Liver (tissue), 9 donors: ENCODE data around the gene NDFIP1. TPM values are rescaled to one million over a fixed set of nuclear protein-coding genes. Genes with fewer than 3 reads are reported as not detected.

Experiments
- DNase-seq: peaks from one replicate; pipeline ENCODE4 v3.0.0-alpha.2; 2017; ENCODE audit warnings: low spot score
- H3K27ac ChIP-seq, 2 donors: one replicate each; pipeline ENCODE4 v1.7.0; 2013; ENCODE audit warnings: inconsistent platforms in 2 of 2, low read length in 2 of 2, control low read depth in 1 of 2, low read depth in 1 of 2, mild to moderate bottlenecking in 1 of 2
- H3K27me3 ChIP-seq, 4 donors: one replicate each; pipeline versions ENCODE4 v1.6.1 to v1.7.0; 2013; ENCODE audit warnings: low read length in 3 of 4, inconsistent platforms in 1 of 4, mild to moderate bottlenecking in 1 of 4, moderate library complexity in 1 of 4; ENCODE audit not compliant: control insufficient read depth in 4 of 4, insufficient read depth in 4 of 4
- H3K36me3 ChIP-seq, 4 donors: one replicate each; pipeline versions ENCODE4 v1.6.1 to v1.7.0; 2013; ENCODE audit warnings: low read length in 3 of 4, mild to moderate bottlenecking in 3 of 4, low read depth in 1 of 4, moderate library complexity in 1 of 4; ENCODE audit not compliant: control insufficient read depth in 4 of 4, insufficient read depth in 3 of 4
- H3K4me1 ChIP-seq, 4 donors: one replicate each; pipeline versions ENCODE4 v1.6.1 to v1.7.0; 2013; ENCODE audit warnings: low read length in 3 of 4, mild to moderate bottlenecking in 3 of 4, moderate library complexity in 1 of 4; ENCODE audit not compliant: control insufficient read depth in 4 of 4, insufficient read depth in 4 of 4
- H3K4me3 ChIP-seq, 3 donors: one replicate each; pipeline versions ENCODE4 v1.6.1 to v1.7.0; 2013; ENCODE audit warnings: low read length in 3 of 3, control low read depth in 1 of 3, low read depth in 1 of 3, mild to moderate bottlenecking in 1 of 3
- H3K9ac ChIP-seq, 2 donors: one replicate each; pipeline ENCODE4 v1.7.0; 2013; ENCODE audit warnings: low read length in 2 of 2, mild to moderate bottlenecking in 2 of 2, moderate library complexity in 2 of 2, control low read depth in 1 of 2, low read depth in 1 of 2
- H3K9me3 ChIP-seq, 4 donors: one replicate each; pipeline versions ENCODE4 v1.6.1 to v1.7.0; 2013; ENCODE audit warnings: low read length in 3 of 4; ENCODE audit not compliant: control insufficient read depth in 4 of 4
- ATF3 ChIP-seq: IDR thresholded peaks from 2 replicates; pipeline ENCODE4 v1.6.1; 2016; ENCODE audit warnings: antibody characterized with exemption
- EGR1 ChIP-seq, 2 donors: IDR thresholded peaks; 2 replicates each; pipeline ENCODE4 v1.6.1; 2016 to 2018; ENCODE audit warnings: antibody characterized with exemption in 2 of 2, low read depth in 2 of 2
- FOXA1 ChIP-seq: IDR thresholded peaks from 2 replicates; pipeline ENCODE4 v1.6.1; 2016; ENCODE audit warnings: antibody characterized with exemption
- FOXA2 ChIP-seq: IDR thresholded peaks from 2 replicates; pipeline ENCODE4 v1.6.1; 2016; ENCODE audit warnings: antibody characterized with exemption
- GABPA ChIP-seq, 2 donors: IDR thresholded peaks in 1 of 2; conservative IDR thresholded peaks in 1 of 2; 2 replicates each; pipeline ENCODE4 v1.6.1; 2016; ENCODE audit warnings: antibody characterized with exemption in 2 of 2, mild to moderate bottlenecking in 1 of 2, moderate library complexity in 1 of 2
- HNF4G ChIP-seq: IDR thresholded peaks from 2 replicates; pipeline ENCODE4 v1.6.1; 2016; ENCODE audit warnings: antibody characterized with exemption
- JUND ChIP-seq, 2 donors: IDR thresholded peaks; 2 replicates each; pipeline ENCODE4 v1.6.1; 2016; ENCODE audit warnings: antibody characterized with exemption in 2 of 2
- MAX ChIP-seq: IDR thresholded peaks from 2 replicates; pipeline ENCODE4 v1.6.1; 2016; ENCODE audit warnings: antibody characterized with exemption
- NR2F2 ChIP-seq: IDR thresholded peaks from 2 replicates; pipeline ENCODE4 v1.6.1; 2016; ENCODE audit warnings: antibody characterized with exemption
- RAD21 ChIP-seq, 2 donors: IDR thresholded peaks; 2 replicates each; pipeline ENCODE4 v1.6.1; 2016; ENCODE audit warnings: antibody characterized with exemption in 2 of 2, mild to moderate bottlenecking in 2 of 2
- RXRA ChIP-seq, 2 donors: IDR thresholded peaks; 2 replicates each; pipeline ENCODE4 v1.6.1; 2017 to 2018; ENCODE audit warnings: antibody characterized with exemption in 2 of 2, mild to moderate bottlenecking in 1 of 2
- SP1 ChIP-seq: IDR thresholded peaks from 2 replicates; pipeline ENCODE4 v1.6.1; 2018; ENCODE audit warnings: antibody characterized with exemption, mild to moderate bottlenecking
- TAF1 ChIP-seq: conservative IDR thresholded peaks from 2 replicates; pipeline ENCODE4 v1.6.1; 2016; ENCODE audit warnings: antibody characterized with exemption, mild to moderate bottlenecking
- YY1 ChIP-seq: IDR thresholded peaks from 2 replicates; pipeline ENCODE4 v1.6.1; 2016; ENCODE audit warnings: antibody characterized with exemption, mild to moderate bottlenecking
- ZBTB33 ChIP-seq: IDR thresholded peaks from 2 replicates; pipeline ENCODE4 v1.6.1; 2016; ENCODE audit warnings: antibody characterized with exemption
- WGBS: extraction: QIAGEN DNeasy Blood & Tissue Kit; methylation state at CpG from one replicate; pipeline ENCODE4 v1.1.7; 2013; 5-methylcytosine and 5-hydroxymethylcytosine counted together
- polyA plus RNA-seq, 2 donors: library from polyadenylated mRNA; stranded (reverse) in 1 of 2; unstranded in 1 of 2; fragments of 200-250 nt in 1 of 2; fragments of >200 nt in 1 of 2; fragmentation: Nextera tagmentation in 1 of 2; extraction: Ambion mirVana in 1 of 2; gene quantifications; one replicate each; pipeline versions ENCODE4 v1.2.1 to v1.2.3, GENCODE V29; 2013 to 2015
- total RNA-seq, 2 donors: library from RNA; depleted of rRNA; stranded (reverse); fragments of >200 nt; gene quantifications; one replicate each; pipeline ENCODE4 v1.2.3, GENCODE V29; 2014
- TF ChIP-seq, protein P1 (sequence below): IDR thresholded peaks from 2 replicates; pipeline ENCODE4 v1.6.1; 2016; ENCODE audit warnings: antibody characterized with exemption, mild to moderate bottlenecking
- TF ChIP-seq, protein P2 (sequence below): fragments of 150-350 bp; IDR thresholded peaks from 2 replicates; pipeline ENCODE4 v1.5.1; 2017; ENCODE audit warnings: improper control_type of control experiment, low read depth, low read length; ENCODE audit not compliant: missing input control
- donor health status: healthy.
- donor health status: healthy.
- donor health status: healthy.
- donor health status: healthy.
- donor health status: healthy.

NDFIP1 gene
- total and polyA plus RNA-seq, 4 donors: 43.5 to 68.1 (median 57.1) TPM

GRCh38 chr5:142191776-142192175 lies 83.2 kb downstream of the NDFIP1 start:
- no peaks in the 10 kb centered on the region for H3K9me3 ChIP-seq
- no peaks in the 10 kb centered on the region for H3K36me3 ChIP-seq
- H3K9ac ChIP-seq: no peak overlapping the region
- no peak overlapping the region for H3K4me3 ChIP-seq
- no peaks in the 10 kb centered on the region for H3K27me3 ChIP-seq
- WGBS: 86% methylated on average over 5 of the region's 5 CpGs
- TF ChIP-seq TAF1 (no peak), HNF4G (no peak), FOXA1 (no peak)
- TF ChIP-seq, protein P1, sequence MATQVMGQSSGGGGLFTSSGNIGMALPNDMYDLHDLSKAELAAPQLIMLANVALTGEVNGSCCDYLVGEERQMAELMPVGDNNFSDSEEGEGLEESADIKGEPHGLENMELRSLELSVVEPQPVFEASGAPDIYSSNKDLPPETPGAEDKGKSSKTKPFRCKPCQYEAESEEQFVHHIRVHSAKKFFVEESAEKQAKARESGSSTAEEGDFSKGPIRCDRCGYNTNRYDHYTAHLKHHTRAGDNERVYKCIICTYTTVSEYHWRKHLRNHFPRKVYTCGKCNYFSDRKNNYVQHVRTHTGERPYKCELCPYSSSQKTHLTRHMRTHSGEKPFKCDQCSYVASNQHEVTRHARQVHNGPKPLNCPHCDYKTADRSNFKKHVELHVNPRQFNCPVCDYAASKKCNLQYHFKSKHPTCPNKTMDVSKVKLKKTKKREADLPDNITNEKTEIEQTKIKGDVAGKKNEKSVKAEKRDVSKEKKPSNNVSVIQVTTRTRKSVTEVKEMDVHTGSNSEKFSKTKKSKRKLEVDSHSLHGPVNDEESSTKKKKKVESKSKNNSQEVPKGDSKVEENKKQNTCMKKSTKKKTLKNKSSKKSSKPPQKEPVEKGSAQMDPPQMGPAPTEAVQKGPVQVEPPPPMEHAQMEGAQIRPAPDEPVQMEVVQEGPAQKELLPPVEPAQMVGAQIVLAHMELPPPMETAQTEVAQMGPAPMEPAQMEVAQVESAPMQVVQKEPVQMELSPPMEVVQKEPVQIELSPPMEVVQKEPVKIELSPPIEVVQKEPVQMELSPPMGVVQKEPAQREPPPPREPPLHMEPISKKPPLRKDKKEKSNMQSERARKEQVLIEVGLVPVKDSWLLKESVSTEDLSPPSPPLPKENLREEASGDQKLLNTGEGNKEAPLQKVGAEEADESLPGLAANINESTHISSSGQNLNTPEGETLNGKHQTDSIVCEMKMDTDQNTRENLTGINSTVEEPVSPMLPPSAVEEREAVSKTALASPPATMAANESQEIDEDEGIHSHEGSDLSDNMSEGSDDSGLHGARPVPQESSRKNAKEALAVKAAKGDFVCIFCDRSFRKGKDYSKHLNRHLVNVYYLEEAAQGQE: no peak
- DNase-seq: no peak
- no peak overlapping the region for H3K27ac ChIP-seq
- peaks cover 0 to 4% (median 0%) of the 10 kb centered on the region in 4 donors for H3K4me1 ChIP-seq

- DNase-seq: no peak
- Histone ChIP-seq H3K9me3 (no peaks in the 10 kb centered on the region), H3K27me3 (no peaks in the 10 kb centered on the region), H3K9ac (no peak overlapping the region), H3K27ac (no peak overlapping the region), H3K4me1 (no peaks in the 10 kb centered on the region), H3K36me3 (no peaks in the 10 kb centered on the region), H3K4me3 (no peak overlapping the region)
- TF ChIP-seq RXRA (IDR thresholded peaks at IDR 0.05): no peak
- no peak for TF ChIP-seq JUND (IDR thresholded peaks at IDR 0.05)
- TF ChIP-seq YY1: no peak
- no peak for TF ChIP-seq HNF4G
- no peak for TF ChIP-seq TAF1
- no peak for TF ChIP-seq EGR1 (IDR thresholded peaks at IDR 0.05; ENCODE audit: low read depth in 2 of 2)
- TF ChIP-seq, protein P2, sequence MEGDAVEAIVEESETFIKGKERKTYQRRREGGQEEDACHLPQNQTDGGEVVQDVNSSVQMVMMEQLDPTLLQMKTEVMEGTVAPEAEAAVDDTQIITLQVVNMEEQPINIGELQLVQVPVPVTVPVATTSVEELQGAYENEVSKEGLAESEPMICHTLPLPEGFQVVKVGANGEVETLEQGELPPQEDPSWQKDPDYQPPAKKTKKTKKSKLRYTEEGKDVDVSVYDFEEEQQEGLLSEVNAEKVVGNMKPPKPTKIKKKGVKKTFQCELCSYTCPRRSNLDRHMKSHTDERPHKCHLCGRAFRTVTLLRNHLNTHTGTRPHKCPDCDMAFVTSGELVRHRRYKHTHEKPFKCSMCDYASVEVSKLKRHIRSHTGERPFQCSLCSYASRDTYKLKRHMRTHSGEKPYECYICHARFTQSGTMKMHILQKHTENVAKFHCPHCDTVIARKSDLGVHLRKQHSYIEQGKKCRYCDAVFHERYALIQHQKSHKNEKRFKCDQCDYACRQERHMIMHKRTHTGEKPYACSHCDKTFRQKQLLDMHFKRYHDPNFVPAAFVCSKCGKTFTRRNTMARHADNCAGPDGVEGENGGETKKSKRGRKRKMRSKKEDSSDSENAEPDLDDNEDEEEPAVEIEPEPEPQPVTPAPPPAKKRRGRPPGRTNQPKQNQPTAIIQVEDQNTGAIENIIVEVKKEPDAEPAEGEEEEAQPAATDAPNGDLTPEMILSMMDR: no peak
- TF ChIP-seq RAD21 (IDR thresholded peaks at IDR 0.05): no peak
- no peak for TF ChIP-seq MAX
- no peak for TF ChIP-seq SP1
- TF ChIP-seq, protein P1: no peak
- TF ChIP-seq ZBTB33: no peak
- no peak for TF ChIP-seq FOXA2
- TF ChIP-seq FOXA1: no peak
- TF ChIP-seq NR2F2: no peak
- TF ChIP-seq ATF3: no peak
- TF ChIP-seq GABPA (IDR thresholded peaks at IDR 0.05 in 1 of 2, conservative IDR thresholded peaks at IDR 0.05 in 1 of 2): no peak
- WGBS: 85% methylated on average over 15 of the region's 15 CpGs
Measured at GRCh38 chr5:142192286-142193113, 83.9 kb downstream of the NDFIP1 start.
